ENCODE results near the gene PIK3CD.

PIK3CD gene

DNA sequence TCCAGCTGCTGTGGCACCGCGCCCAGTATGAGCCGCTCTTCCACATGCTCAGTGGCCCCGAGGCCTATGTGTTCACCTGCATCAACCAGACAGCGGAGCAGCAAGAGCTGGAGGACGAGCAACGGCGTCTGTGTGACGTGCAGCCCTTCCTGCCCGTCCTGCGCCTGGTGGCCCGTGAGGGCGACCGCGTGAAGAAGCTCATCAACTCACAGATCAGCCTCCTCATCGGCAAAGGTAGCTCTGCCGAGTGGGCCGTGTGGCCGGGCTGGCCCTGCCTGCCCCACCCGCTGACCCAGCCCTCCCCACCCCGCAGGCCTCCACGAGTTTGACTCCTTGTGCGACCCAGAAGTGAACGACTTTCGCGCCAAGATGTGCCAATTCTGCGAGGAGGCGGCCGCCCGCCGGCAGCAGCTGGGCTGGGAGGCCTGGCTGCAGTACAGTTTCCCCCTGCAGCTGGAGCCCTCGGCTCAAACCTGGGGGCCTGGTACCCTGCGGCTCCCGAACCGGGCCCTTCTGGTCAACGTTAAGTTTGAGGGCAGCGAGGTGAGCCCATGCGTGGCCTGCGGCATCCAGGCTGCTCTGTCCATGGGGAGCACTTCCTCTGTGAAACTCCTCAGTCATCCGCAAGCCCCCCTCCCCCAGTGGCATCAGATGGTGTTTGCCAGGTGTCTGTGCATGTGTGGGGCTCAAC is 64.2 kb downstream of the PIK3CD start:
- in situ Hi-C loops (cut with HindIII; ENCODE audit: low sequenced_read_pairs), result no loop called here

DNA sequence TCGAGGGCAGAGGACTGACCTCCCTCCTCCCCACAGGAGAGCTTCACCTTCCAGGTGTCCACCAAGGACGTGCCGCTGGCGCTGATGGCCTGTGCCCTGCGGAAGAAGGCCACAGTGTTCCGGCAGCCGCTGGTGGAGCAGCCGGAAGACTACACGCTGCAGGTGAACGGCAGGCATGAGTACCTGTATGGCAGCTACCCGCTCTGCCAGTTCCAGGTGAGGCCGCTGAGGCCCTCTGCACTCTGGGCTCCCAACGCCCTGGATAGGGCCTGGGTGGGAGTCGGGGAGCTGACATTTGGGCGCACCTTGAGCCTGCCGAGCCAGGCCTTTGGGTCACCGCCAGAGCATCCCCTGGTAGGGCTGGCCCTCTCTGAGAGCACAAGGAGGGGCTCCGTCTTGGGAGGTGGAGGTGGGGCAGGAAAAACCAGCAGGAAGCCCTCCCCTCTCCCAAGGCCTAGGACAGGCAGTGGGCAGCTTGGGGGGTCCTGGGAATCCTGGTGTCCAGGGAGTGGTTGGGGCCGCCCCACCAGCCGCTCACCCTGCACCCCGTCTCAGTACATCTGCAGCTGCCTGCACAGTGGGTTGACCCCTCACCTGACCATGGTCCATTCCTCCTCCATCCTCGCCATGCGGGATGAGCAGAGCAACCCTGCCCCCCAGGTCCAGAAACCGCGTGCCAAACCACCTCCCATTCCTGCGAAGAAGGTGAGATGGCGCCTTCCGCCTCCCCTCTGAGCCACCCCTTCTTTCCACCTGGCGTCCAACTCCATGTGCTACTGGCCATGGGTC is 65.1 kb downstream of the PIK3CD start:
- in situ Hi-C loops (cut with HindIII; ENCODE audit: low sequenced_read_pairs), result no loop called here

DNA sequence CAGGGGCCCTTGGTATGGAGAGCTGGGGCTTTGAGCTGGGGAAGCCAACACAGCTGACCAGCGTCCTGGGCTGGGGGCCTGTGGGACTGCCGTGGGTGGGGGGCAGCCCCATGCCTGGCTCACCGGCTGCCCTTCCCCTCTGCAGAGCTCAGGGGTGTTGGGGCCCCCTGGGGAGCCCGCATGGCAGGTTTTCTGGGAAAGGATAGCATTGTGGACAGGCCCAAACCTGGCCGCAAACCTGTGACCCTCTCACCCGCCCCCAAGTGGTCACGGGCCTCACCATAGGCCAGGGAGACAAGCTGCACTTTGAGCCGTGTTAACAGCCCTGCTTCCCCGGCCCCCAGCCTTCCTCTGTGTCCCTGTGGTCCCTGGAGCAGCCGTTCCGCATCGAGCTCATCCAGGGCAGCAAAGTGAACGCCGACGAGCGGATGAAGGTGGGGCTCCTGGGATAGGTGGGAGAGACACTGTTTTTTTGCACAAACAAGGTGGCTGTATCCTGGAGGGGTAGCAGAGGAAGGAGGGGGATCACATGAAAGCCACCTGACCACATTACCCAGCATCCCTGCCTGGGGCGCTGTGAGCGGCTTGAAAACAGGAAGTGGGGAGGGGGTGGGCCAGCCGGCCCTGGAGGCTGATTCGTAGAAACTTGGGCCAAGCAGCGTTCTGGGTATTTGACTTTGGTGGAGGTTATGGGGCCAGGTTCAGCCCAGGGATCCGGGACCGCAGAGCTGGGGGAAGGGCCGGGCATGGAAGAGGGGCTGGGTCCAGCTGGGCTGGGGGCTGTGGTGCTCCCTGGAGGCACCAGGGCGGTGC is 65.9 kb downstream of the PIK3CD start:
- in situ Hi-C loops (cut with HindIII; ENCODE audit: low sequenced_read_pairs), result no loop called here

DNA sequence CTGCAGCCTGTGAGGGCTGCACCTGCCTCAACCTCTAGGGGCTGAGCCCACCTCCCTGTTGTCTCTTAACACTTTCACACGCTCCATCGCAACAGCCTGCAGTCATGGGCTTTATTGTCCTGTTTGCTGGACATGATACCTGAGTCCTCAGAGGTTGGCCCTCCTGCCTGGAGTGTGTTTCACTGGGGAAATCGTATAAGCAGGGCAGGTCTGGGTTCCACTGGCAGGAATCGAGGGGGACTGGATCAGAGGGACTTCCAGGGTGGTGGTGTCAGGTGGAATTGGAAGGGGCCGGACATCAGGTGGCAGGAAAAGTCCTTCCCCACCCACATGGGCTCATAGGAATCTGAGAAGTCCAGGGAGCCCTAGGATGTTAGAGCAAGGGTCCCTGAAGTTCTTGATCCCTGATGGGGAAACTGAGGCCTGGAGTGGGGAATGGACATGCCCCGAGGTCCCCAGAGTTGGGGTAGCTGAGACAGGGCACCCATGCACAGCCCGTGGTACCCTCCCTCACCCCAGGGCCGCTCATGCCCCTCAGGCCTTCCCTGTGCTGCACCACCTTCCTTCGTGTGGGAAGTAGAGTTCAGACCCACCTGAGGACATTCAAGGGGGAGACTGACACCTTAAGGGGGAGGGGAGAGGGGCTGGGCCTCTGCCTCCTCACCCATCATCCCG is 66.6 kb downstream of the PIK3CD start:
- in situ Hi-C loops (cut with HindIII; ENCODE audit: low sequenced_read_pairs), result no loop called here

DNA sequence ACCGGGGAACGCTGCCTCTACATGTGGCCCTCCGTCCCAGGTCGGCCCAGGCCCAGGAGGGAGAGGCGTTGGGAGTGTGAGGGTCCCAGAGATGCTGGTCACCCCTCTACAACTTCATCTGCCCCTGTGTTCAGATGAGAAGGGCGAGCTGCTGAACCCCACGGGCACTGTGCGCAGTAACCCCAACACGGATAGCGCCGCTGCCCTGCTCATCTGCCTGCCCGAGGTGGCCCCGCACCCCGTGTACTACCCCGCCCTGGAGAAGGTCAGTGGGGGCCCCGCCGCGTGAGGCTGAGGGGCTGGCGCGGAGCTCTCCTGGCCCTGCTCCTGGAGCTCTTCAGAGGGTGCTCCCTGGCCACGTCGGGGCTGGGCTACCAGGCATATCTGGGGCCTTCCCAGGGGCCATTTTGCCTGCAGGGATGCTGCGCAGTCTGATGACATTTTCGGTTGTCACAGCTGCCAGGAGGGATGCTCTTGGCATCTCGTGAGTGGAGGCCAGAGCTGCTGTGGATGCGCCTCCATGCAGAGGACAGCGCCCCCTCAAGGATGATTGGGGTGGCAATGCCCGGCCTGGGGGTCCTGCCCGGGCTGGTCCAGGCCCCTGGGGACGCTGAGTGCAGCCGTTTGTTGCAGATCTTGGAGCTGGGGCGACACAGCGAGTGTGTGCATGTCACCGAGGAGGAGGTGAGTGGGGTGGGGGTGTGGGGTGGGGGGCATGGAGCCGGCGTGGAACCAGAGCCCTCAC is 68.6 kb downstream of the PIK3CD start:
- in situ Hi-C loops (cut with HindIII; ENCODE audit: low sequenced_read_pairs), result no loop called here

DNA sequence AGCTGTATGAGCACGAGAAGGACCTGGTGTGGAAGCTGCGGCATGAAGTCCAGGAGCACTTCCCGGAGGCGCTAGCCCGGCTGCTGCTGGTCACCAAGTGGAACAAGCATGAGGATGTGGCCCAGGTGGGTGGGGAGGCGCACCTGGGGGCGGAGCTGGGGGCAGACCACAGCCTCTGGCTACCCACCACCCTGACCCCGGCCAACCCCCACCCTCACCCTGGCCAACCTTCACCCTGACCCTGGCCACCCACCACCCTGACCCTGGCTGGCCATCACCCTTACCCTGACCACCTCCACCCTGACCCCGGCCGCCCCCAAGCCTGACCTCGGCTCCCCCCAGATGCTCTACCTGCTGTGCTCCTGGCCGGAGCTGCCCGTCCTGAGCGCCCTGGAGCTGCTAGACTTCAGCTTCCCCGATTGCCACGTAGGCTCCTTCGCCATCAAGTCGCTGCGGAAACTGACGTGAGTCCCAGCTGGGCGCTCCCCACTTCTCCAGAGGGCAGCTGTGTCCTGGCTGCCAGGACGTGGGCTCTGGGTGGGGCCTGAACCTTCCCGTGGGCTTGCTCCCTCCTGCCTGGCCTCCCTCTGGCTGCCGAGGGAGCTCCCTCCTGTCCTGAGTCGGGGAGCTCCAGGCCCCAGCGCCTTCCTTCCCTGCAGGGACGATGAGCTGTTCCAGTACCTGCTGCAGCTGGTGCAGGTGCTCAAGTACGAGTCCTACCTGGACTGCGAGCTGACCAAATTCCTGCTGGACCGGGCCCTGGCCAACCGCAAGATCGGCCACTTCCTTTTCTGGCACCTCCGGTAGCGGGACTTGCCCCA is 69.5 kb downstream of the PIK3CD start:
- in situ Hi-C loops (cut with HindIII; ENCODE audit: low sequenced_read_pairs), result no loop called here

DNA sequence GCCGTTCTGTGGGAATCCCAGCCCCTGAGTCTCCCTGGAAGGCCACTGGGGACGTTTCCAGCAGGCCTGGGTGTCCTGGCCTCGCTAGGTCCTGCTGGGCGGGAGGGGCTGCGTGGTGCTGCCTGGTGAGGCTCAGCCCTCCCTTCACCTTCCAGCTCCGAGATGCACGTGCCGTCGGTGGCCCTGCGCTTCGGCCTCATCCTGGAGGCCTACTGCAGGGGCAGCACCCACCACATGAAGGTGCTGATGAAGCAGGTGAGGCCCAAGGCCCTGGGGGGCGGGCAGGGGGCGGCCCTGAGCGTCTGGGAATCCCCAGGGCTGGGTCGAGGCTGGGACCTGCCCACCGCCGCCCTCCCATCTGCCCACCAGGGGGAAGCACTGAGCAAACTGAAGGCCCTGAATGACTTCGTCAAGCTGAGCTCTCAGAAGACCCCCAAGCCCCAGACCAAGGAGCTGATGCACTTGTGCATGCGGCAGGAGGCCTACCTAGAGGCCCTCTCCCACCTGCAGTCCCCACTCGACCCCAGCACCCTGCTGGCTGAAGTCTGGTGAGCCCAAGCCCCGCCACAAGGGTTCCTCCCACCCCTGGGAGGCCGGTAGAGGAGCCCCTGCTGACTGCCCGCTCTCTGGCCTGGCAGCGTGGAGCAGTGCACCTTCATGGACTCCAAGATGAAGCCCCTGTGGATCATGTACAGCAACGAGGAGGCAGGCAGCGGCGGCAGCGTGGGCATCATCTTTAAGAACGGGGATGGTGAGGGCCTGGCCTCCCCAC is 70.3 kb downstream of the PIK3CD start:
- in situ Hi-C loops (cut with HindIII; ENCODE audit: low sequenced_read_pairs), result no loop called here

DNA sequence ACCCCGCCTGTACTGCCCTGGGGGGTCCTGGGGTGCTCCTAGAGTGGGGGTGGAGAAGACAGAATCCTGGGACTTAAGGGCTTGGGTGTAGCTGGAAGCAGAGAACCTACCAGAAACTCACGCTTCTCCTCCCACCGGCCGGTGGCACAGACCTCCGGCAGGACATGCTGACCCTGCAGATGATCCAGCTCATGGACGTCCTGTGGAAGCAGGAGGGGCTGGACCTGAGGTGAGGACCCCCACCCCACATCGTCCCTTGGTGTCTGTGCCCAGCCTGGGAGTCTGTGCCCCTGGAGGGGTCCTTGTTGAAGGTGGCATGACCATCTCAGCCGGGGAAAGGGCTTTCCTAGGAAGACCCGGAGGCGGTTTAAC is 70.8 kb downstream of the PIK3CD start:
- in situ Hi-C loops (cut with HindIII; ENCODE audit: low sequenced_read_pairs), result no loop called here

DNA sequence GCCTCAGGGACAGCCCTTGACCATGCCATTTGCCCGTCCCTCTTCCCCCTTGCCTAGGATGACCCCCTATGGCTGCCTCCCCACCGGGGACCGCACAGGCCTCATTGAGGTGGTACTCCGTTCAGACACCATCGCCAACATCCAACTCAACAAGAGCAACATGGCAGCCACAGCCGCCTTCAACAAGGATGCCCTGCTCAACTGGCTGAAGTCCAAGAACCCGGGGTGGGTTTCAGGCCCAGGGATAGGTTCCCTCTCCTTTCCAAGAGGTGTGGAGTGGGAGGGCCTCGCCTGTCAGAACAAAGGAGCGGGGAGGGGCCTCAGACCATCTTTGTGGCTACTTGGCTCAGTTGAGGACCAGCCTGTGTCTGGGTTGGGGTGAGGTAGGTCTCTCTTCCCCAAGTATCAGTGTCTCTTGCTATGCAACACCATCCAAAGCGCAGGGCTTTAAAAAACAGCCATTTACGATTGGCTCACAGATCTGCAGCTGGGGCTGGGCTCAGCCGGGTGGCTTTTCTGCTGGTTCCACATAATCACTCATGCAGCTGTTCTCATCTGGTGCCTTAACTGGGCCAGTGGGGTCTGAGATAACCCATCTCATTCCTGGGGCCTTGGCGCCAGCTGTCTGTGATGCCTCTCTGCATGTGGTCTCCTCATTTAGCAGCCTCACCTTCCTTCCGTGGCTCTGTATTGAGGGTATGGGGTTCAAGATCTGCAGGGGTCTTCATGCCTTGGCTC is 71.7 kb downstream of the PIK3CD start:
- in situ Hi-C loops (cut with HindIII; ENCODE audit: low sequenced_read_pairs), result no loop called here

DNA sequence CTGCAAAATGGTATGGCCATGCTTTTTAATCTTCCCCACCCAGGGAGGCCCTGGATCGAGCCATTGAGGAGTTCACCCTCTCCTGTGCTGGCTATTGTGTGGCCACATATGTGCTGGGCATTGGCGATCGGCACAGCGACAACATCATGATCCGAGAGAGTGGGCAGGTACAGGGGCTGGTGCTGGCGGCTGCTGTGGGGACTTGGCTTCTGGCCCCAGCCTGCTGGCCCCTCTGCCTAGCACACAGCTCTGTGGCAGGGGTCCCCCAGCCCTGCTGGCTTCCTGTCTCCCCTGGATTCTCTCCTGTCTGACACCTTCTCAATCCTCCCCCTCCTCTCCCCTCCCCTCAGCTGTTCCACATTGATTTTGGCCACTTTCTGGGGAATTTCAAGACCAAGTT is 72.4 kb downstream of the PIK3CD start:
- in situ Hi-C loops (cut with HindIII; ENCODE audit: low sequenced_read_pairs), result no loop called here

DNA sequence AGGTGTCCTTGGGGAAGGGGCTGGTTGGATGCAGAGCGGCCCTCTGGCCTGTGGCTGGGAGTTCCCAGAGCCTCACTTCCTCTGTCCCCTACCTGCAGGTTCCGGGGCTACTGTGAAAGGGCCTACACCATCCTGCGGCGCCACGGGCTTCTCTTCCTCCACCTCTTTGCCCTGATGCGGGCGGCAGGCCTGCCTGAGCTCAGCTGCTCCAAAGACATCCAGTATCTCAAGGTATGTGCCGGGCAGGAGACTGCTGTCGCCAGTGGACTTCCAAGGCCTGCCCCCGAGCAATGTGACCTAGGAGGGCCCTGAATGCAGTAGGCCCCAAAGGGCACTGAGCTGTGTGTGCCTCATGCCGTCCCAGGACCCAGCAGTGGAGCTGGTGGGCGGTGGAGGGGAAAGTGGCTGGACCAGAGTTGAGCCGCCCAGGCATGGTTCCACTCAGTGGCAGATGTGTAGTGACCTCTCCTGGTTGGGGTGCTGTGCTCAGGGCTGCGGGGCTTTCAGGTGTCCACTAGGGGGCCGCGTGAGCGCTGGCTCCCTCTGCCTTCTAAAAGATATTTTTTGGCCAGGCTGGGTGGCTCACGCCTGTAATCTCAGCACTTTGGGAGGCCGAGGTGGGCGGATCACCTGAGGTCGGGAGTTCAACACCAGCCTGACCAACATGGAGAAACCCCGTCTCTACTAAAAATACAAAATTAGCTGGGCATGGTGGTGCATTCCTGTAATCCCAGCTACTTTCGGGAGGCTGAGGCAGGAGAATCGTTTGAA is 73.4 kb downstream of the PIK3CD start:
- in situ Hi-C loops (cut with HindIII; ENCODE audit: low sequenced_read_pairs), result no loop called here

DNA sequence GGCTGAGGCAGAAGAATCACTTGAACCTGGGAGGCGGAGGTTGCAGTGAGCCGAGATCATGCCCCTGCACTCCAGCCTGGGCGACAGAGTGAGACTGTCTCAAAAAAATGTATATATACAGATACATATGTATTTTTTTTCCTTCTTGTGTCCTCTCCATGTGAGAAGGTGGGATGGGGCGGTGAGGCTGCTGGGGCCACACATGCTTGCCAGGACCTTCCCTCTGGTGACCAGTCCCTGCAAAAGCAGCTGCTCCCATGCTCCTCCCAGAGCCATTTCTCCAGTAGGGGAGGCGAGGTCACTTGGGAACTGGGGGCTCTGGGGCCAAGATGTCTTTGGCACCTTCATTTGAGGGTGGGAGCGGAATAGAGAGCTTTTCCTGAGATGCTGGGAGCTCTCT is 74.9 kb downstream of the PIK3CD start:
- in situ Hi-C loops (cut with HindIII; ENCODE audit: low sequenced_read_pairs), result no loop called here

DNA sequence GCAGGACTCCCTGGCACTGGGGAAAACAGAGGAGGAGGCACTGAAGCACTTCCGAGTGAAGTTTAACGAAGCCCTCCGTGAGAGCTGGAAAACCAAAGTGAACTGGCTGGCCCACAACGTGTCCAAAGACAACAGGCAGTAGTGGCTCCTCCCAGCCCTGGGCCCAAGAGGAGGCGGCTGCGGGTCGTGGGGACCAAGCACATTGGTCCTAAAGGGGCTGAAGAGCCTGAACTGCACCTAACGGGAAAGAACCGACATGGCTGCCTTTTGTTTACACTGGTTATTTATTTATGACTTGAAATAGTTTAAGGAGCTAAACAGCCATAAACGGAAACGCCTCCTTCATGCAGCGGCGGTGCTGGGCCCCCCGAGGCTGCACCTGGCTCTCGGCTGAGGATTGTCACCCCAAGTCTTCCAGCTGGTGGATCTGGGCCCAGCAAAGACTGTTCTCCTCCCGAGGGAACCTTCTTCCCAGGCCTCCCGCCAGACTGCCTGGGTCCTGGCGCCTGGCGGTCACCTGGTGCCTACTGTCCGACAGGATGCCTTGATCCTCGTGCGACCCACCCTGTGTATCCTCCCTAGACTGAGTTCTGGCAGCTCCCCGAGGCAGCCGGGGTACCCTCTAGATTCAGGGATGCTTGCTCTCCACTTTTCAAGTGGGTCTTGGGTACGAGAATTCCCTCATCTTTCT is 75.5 kb downstream of the PIK3CD start:
- in situ Hi-C loops (cut with HindIII; ENCODE audit: low sequenced_read_pairs), result no loop called here

DNA sequence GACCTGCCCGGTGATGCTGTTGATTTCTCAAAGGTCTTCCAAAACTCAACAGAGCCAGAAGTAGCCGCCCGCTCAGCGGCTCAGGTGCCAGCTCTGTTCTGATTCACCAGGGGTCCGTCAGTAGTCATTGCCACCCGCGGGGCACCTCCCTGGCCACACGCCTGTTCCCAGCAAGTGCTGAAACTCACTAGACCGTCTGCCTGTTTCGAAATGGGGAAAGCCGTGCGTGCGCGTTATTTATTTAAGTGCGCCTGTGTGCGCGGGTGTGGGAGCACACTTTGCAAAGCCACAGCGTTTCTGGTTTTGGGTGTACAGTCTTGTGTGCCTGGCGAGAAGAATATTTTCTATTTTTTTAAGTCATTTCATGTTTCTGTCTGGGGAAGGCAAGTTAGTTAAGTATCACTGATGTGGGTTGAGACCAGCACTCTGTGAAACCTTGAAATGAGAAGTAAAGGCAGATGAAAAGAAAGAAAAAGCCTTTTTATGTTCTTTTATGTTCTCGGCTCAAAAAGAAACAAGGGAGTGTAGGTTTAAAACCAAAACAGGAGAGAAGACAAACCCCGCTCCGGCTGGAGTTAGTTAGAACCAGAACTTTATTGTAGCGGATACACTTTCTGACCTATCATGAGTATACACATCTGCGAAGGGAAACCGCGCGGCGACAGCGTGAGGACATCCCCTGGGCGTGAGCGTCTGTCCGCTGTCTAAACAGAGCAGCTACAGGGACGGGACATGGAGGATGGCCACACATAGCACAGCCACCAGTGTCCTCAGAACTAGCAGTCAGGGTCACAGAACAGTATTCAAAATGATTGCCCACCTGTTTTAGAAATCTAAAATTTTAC is 77.1 kb downstream of the PIK3CD start:
- in situ Hi-C loops (cut with HindIII; ENCODE audit: low sequenced_read_pairs), result no loop called here

DNA sequence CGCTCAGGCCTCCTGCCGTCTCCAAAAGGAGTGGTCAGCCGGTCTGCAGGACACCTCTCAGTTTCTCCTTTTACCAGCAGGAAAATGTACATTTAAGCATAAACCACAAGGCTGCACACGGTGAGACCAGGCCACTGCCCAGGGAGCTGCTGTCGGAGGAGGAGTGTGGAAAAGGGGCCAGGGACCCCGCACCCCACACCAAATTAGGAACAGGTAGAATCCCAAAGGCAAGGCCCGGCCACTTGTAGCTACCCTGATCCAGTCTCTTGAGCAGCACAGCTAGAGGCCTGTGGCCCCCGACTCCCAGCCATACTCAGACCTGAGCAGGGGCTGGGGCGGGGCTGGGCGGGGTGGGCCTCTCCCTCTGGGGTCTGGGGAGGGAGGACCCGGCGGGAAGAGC is 78.0 kb downstream of the PIK3CD start:
- in situ Hi-C loops (cut with HindIII; ENCODE audit: low sequenced_read_pairs), result no loop called here

Data from endothelial cell of hepatic sinusoid (primary cell).